OCI-LY1 (cell line): Measurements from ENCODE around the gene PRUNE2.

Experiments
- EZH2 ChIP-seq: fragments of 200-600 bp; sonication (generic), shearing (Covaris generic); IDR thresholded peaks from 2 replicates; pipeline ENCODE4 v1.8.0; 2017; ENCODE audit warnings: borderline replicate concordance, mixed run types, mild to moderate bottlenecking, antibody characterized with exemption, low read length, moderate library complexity, mixed read lengths
- TF ChIP-seq, protein P1 (sequence below): fragments of 200-600 bp; sonication (generic), shearing (Covaris generic); IDR thresholded peaks from 2 replicates; pipeline ENCODE4 v1.5.1; 2017; ENCODE audit warnings: mild to moderate bottlenecking, antibody characterized with exemption, low read length, moderate library complexity, mixed read lengths

DNA sequence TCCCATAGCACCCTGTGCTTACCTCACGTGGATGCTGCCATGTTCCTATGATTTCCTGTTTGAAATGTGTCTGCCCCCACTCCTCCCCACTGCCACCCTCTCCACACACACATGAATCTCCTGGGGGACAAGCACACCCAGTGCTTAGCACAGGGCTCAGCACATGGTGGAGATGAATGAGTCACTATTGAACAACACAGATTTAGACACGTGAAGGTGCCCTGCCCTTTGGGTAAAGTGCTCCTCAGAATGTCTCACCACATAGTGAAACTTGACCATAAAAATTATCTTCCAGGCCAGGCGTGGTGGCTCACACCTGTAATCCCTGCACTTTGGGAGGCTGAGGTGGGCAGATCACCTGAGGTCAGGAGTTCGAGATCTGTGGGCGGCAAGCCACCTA is 240.5 kb downstream of the PRUNE2 start:
- TF ChIP-seq, protein P1, sequence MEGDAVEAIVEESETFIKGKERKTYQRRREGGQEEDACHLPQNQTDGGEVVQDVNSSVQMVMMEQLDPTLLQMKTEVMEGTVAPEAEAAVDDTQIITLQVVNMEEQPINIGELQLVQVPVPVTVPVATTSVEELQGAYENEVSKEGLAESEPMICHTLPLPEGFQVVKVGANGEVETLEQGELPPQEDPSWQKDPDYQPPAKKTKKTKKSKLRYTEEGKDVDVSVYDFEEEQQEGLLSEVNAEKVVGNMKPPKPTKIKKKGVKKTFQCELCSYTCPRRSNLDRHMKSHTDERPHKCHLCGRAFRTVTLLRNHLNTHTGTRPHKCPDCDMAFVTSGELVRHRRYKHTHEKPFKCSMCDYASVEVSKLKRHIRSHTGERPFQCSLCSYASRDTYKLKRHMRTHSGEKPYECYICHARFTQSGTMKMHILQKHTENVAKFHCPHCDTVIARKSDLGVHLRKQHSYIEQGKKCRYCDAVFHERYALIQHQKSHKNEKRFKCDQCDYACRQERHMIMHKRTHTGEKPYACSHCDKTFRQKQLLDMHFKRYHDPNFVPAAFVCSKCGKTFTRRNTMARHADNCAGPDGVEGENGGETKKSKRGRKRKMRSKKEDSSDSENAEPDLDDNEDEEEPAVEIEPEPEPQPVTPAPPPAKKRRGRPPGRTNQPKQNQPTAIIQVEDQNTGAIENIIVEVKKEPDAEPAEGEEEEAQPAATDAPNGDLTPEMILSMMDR = no peak
- TF ChIP-seq EZH2 = no peak
